Measurements from ENCODE around the gene ITGA5. TPM values are rescaled to one million over a fixed set of nuclear protein-coding genes. Genes with fewer than 3 reads are reported as not detected.

The ITGA5 gene
- total RNA-seq, 1 experiment from 2014 or later: 35.9 TPM

GRCh38 chr12:54395545-54395944, 23.5 kb downstream of the ITGA5 start:
- ATAC-seq (no peak), DNase-seq (no peak)
- no peak overlapping the region for H3K4me3 ChIP-seq (ENCODE audit: low read length)
- H3K36me3 ChIP-seq (ENCODE audit: low read depth, low read length): peaks cover 14% of the 10 kb centered on the region; the same call in 1 of the 2 replicates
- H4K20me1 ChIP-seq (ENCODE audit: low read length): no peaks in the 10 kb centered on the region
- no peak overlapping the region for H3K27ac ChIP-seq (ENCODE audit: low read length)
- H2AFZ ChIP-seq (ENCODE audit: low read length): no peak overlapping the region
- no peak overlapping the region for H3K4me2 ChIP-seq (ENCODE audit: low read length)
- no peak for TF ChIP-seq CTCF (conservative IDR thresholded peaks at IDR 0.05; ENCODE audit: low read depth, low read length)
- TF ChIP-seq EZH2phosphoT487 (IDR thresholded peaks at IDR 0.05; ENCODE audit: borderline replicate concordance, low read length): no peak
- no peak for TF ChIP-seq EZH2 (IDR thresholded peaks at IDR 0.05; ENCODE audit: low read length, unreplicated experiment)
- H3K79me2 ChIP-seq (ENCODE audit: low read length): no peaks in the 10 kb centered on the region
- ChIA-PET CTCF (interaction anchor here (0.5 kb wide), 1 partner anchor 25 kb away, joined by 11 read pairs; no protein-coding TSS in a partner anchor), POLR2A (ENCODE audit: unreplicated experiment) (no interaction called here)
- intact Hi-C loops (cut with micrococcal nuclease): no loop called here
- H3F3A ChIP-seq (ENCODE audit: low read length, unreplicated experiment): no peaks in the 10 kb centered on the region
- no peaks in the 10 kb centered on the region for H3K27me3 ChIP-seq (ENCODE audit: low read length)
- BruUV-seq (replicated peaks): TSS peak; percentile 26
- H3K9me2 ChIP-seq (replicated peaks; ENCODE audit: low read length): no peaks in the 10 kb centered on the region
- no peaks in the 10 kb centered on the region for H3K9me3 ChIP-seq (ENCODE audit: low read length)
- H3K9ac ChIP-seq (ENCODE audit: low read length): no peak overlapping the region
- H3K4me1 ChIP-seq (ENCODE audit: insufficient read depth, low read length): no peaks in the 10 kb centered on the region

GRCh38 chr12:54394986-54395385, 24.1 kb downstream of the ITGA5 start:
- no peaks in the 10 kb centered on the region for H4K20me1 ChIP-seq (ENCODE audit: low read length)
- no peak overlapping the region for H3K9ac ChIP-seq (ENCODE audit: low read length)
- CTCF ChIA-PET: no interaction called here
- H2AFZ ChIP-seq (ENCODE audit: low read length): no peak overlapping the region
- H3K36me3 ChIP-seq (ENCODE audit: low read depth, low read length): peaks cover 14% of the 10 kb centered on the region; the same call in 1 of the 2 replicates
- DNase-seq (no peak), ATAC-seq (no peak)
- no peaks in the 10 kb centered on the region for H3F3A ChIP-seq (ENCODE audit: low read length, unreplicated experiment)
- no peak overlapping the region for H3K27ac ChIP-seq (ENCODE audit: low read length)
- no peaks in the 10 kb centered on the region for H3K9me3 ChIP-seq (ENCODE audit: low read length)
- no peak overlapping the region for H3K4me2 ChIP-seq (ENCODE audit: low read length)
- POLR2A ChIA-PET (ENCODE audit: unreplicated experiment): no interaction called here
- H3K9me2 ChIP-seq (replicated peaks; ENCODE audit: low read length): no peaks in the 10 kb centered on the region
- H3K79me2 ChIP-seq (ENCODE audit: low read length): no peaks in the 10 kb centered on the region
- H3K4me1 ChIP-seq (ENCODE audit: insufficient read depth, low read length): no peaks in the 10 kb centered on the region
- no peak overlapping the region for H3K4me3 ChIP-seq (ENCODE audit: low read length)
- intact Hi-C loops (cut with micrococcal nuclease): loop anchor here (1.0 kb wide), 1 partner anchor 44 kb away; no protein-coding TSS in a partner anchor
- BruUV-seq (replicated peaks): no TSS peak
- H3K27me3 ChIP-seq (ENCODE audit: low read length): no peaks in the 10 kb centered on the region
- TF ChIP-seq EZH2phosphoT487 (IDR thresholded peaks at IDR 0.05; ENCODE audit: borderline replicate concordance, low read length) (no peak), EZH2 (IDR thresholded peaks at IDR 0.05; ENCODE audit: low read length, unreplicated experiment) (no peak), CTCF (conservative IDR thresholded peaks at IDR 0.05; ENCODE audit: low read depth, low read length) (no peak)

- TF ChIP-seq EZH2phosphoT487 (IDR thresholded peaks at IDR 0.05; ENCODE audit: borderline replicate concordance, low read length): no peak
- TF ChIP-seq CTCF (conservative IDR thresholded peaks at IDR 0.05; ENCODE audit: low read depth, low read length): peak; percentile 87
- no TSS peak for BruUV-seq (replicated peaks)
- H3K27me3 ChIP-seq (ENCODE audit: low read length): no peaks in the 10 kb centered on the region
- H3K9me2 ChIP-seq (replicated peaks; ENCODE audit: low read length): no peaks in the 10 kb centered on the region
- H4K20me1 ChIP-seq (ENCODE audit: low read length): no peaks in the 10 kb centered on the region
- ChIA-PET CTCF (interaction anchor here (1.0 kb wide), 1 partner anchor 44 kb away, joined by 3 read pairs; no protein-coding TSS in a partner anchor), POLR2A (ENCODE audit: unreplicated experiment) (no interaction called here)
- no peak overlapping the region for H3K9ac ChIP-seq (ENCODE audit: low read length)
- no peaks in the 10 kb centered on the region for H3K4me1 ChIP-seq (ENCODE audit: insufficient read depth, low read length)
- no peaks in the 10 kb centered on the region for H3F3A ChIP-seq (ENCODE audit: low read length, unreplicated experiment)
- H3K36me3 ChIP-seq (ENCODE audit: low read depth, low read length): peaks cover 12% of the 10 kb centered on the region; the same call in 1 of the 2 replicates
- DNase-seq (peak; percentile 88), ATAC-seq (peak; percentile 72)
- no peak overlapping the region for H3K4me2 ChIP-seq (ENCODE audit: low read length)
- no peaks in the 10 kb centered on the region for H3K79me2 ChIP-seq (ENCODE audit: low read length)
- H3K27ac ChIP-seq (ENCODE audit: low read length): no peak overlapping the region
- H3K9me3 ChIP-seq (ENCODE audit: low read length): no peaks in the 10 kb centered on the region
- H2AFZ ChIP-seq (ENCODE audit: low read length): no peak overlapping the region
- intact Hi-C loops (cut with micrococcal nuclease): loop anchor here (1.0 kb wide), 1 partner anchor 45 kb away; no protein-coding TSS in a partner anchor
- H3K4me3 ChIP-seq (ENCODE audit: low read length): no peak overlapping the region
Measured at GRCh38 chr12:54394281-54394719, 24.8 kb downstream of the ITGA5 start.
